Measurements from ENCODE around the gene SLC35G3.
"Not testable (repeated sequence)": the region's sequence is repeated elsewhere in the genome, so short reads cannot be mapped to it uniquely, and the experiment has no call there.

SLC35G3 gene

DNA sequence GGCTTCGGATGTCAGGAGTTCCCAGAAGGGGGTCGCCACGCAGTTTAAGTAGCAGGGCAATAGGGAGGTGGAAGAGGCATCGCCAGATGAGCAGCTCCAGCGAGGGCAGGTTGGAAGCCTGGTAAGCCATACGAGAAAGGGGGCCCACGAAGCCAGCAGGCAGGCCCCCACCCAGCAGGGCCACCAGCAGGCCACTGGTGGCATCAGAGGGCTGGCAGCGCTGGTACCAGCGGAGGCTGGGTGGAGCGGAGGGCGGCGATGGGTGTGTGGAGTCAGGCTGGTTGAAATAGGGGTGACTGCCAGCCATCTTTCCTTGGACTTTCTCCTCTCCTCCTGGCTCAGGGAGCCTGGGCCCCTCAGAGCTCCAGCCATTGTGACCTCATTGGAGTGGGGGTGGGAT lies at the start of gene SLC35G3:
TSS of gene SLC35G3 (minus strand) at position 393 of the 400 bp plus-strand sequence. CDS start at position 307, 86 bp downstream.
- not testable (repeated sequence) for DNase-seq

DNA sequence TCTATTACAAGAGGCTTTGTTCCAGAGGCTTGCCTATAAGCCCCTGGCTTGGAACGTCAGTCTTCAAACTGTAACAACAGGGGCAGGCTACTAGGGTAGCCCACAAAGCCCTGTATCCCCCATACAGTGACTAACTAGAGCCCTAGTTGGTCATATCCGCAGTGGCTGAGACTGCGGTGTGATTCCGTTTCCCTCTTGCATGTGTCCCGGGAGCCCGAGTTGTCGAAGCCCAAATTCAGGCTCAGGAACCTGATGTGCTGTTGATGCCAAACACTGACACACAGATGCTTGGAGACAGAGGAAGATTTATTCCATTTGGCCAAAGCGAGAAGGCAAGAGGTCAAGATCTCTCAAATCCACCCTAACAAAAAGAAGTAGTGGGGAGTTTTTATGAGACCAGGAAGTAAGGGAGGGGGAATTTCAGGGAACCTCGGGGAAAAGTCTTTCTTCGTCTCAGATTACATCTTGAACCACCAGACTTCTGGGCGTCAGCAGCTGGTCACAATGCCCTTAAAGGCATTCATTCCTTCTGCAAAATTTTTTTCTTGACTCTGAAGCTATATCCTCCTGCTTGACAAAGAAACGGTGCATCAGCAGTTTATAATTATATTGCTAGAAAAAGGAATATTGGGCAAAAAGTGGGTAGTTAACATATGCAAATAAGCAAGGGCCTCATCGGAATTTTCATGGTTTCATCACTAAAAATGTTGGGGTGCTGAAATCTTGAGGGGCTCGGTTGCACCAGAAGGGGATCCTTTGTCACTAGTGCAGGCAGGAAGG lies 49.6 kb upstream of the SLC35G3 start:
- no peak for DNase-seq

DNA sequence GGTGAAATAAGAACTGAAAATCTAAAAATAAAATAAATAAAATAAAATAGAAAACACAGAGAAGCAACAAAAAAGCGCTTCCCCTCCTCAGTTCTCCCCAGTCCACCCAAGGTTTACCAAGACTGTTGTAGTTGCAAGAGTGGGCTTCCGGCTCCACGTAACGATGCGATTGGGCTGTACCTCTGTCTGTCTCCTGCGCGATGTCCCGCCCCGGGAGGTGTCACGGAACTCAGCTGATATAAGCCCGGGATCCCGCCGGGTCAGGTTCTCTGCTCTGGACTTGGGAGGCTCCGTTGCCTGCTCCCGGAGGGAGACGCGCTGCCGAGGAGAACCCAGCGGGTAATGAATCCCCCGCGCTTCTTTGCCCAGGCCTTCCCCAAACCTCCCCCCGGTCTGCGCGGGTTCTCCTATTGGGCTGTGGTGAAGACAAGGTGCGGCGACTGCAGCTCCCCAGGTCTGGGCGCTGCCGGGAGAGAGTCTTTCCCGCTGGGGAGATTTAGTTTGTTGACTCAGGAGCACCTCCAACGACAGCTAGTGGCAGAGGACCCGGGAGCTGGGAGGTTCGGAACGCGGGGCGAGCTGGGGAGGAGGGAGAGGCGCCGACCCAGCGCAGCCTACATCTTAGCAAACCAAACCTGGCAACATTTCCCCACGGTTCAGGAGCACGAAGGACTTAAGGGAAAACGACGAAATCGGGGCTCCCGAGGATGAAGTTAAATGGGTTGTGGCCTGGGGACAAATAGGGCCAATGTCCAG lies 48.8 kb upstream of the SLC35G3 start, which contains the start of gene SLFN5:
TSS of gene SLFN5 (plus strand) at position 268 of the 756 bp plus-strand sequence. CDS start 15,619 bp downstream, outside the sequence.
- peak; percentile 26 for DNase-seq

DNA sequence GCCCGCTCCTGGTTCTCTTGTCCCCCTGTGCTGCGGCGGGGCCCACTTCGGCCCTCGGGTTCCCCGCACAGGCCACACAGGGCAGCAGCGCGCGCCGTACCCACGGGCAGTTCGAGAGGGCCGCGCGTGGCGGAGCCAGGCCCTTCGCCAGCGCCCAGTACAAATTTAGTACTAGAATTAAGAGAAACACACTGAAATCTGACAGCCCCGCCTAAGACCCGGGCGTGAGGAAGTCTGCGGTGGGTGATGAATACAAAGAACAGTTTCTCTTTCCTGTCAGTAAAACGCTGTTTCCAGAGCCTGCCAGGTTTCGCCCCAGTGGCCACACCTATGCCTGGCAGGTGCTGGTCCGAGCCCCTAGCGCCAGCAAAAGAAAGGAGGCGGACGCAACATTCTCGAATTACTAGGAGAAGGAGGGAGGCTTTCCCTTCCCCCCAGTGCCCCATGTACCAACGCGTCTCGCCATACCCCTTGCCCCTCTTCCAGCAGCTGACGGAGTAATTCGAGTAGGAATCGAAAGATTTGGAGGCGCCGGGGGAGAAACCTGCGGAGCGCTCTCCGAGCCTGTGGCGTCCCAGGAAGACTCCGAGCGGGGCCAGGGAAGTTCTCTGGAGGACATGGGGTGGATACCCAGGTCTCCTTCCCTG lies 48.1 kb upstream of the SLC35G3 start:
- DNase-seq = peak; percentile 15

DNA sequence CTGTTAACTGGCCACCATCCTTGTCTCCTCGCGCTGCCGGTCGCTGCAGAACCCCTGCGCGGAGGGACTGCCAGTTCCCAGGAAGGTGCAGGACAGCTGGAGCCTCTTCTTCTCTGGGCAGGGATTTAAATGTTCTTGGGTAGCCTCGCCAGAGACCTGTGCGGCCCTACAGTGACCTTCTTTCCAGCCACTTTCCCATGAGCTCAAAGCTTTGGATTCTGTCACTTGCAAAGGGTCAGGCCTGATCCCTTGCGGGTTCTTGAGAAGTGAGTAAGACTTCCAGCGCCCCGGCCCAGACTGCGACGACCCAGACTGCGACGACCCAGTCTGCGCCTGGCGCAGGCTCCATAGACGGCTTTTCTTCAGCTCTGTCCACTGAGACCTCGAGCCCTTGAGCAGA lies 47.3 kb upstream of the SLC35G3 start:
- no peak for DNase-seq

DNA sequence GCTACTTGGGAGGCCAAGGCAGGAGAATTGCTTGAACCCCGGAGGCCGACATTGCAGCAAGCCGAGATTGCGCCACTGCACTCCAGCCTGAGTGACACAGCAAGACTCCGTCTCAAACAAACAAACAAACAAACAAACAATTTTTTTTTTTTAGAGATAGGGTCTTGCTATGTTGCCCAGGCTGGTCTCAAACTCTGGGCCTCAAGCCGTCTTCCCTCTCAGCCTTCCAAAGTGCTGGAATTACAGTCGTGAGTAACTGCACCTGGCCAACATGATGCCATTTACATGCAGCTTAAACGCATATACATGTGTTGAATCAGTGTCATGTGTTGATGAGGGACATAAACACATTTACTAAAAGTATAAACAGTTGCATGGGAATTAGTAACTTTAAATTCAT lies 46.7 kb upstream of the SLC35G3 start:
- DNase-seq = no peak

DNA sequence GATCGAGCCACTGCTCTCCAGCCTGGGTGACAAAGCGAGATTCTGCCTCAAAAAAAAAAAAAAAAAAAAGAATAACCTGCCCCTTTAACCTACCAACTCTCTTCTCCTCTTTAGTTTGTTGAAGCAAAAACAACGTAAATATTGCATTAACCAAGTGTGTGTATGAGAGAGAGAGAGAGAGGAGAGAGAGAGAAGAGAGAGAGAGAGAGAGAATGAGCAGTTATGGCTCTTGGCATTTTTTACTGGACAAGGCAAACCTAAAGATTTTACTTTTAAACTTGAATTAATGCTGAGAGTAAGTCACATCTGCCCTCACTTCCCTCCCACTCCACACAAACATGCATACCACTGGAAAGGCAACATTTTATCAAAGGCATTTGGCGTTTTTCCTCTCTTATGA lies 45.6 kb upstream of the SLC35G3 start:
- no peak for DNase-seq

DNA sequence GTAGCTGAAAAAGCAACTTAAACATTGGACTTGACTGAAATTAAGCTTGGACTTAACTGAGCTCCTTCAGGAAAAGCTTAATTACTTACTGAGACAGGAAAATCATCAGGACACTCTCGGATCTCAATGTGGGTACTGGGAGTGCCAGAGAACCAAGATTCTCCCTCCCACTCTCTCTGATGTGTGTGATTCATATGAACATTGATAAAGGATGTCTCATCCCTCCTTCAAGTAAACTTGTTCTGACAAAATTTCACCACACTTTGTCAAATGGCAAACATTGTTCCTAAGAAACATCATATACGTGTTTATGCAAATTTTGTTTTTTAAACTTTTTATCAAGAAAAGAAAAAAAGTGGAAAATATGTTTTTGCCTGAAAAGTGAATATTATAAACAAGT lies 44.6 kb upstream of the SLC35G3 start:
- no peak for DNase-seq

DNA sequence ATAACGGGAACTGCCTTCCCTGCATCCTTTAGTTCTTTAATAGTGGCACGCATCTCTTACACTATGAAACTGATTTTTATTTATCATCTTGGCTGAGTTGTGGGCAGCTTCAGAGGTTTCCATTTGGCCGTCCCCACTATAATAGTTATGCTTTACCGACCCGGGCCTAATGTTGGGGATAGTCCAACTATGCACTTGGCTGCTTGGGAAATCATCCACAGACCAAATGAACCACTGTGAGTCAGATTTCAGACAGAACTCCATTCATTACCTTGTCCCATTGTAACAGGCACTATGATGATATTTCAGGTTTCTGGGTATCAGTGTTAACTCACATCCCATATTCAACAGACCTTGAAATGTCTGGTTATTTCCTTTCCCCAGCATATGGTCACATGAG lies 42.6 kb upstream of the SLC35G3 start:
- no peak for DNase-seq

DNA sequence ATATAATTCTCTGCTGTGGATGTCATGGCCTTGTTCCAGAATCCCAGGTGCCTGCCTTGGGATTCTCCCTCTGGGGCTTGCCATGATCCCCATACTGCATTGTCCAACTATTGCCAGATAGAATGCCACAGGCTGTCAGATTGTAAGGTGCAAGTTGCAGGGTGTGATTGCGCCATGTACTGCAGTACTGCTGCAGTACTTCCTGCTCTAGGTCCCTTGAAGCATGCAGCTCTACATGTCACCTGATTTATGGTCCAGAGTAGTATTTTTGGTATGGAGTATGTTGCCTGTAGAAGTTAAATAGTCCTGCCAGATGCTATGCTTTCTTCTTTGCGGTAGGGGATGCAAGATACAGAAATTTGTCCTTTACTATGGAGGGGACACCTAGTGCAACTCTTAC lies 41.7 kb upstream of the SLC35G3 start:
- no peak for DNase-seq

DNA sequence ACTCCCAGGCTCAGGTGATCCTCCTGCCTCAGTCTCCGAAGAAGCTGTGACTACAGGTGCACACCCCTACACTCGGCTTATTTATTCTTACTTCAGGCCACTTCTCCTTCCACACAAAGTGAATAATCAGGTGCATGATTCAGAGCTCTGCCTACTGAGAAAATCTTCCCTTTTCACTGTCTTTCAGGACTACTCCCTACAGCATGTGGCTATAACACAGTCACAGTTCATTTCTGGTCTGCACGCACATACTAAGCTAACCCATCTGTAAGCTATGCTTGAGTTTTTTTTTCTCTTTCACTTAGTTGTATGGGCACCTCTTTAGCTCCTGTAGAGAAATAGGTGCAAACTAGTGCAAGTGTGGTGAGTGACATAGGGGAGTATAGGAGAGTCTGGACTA lies 41.1 kb upstream of the SLC35G3 start:
- DNase-seq = no peak

DNA sequence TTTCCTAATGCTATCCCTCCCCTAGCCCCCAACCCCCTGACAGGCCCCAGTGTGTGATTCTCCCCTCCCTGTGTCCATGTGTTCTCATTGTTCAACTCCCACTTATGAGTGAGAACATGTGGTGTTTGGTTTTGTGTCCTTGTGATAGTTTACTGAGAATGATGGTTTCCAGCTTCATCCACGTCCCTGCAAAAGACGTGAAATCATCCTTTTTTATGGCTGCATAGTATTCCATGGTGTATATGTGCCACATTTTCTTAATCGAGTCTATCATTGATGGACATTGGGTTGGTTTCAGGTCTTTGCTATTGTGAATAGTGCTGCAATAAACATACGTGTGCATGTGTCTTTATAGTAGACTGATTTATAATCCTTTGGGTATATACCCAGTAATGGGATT lies 40.1 kb upstream of the SLC35G3 start:
- DNase-seq = not testable (repeated sequence)

DNA sequence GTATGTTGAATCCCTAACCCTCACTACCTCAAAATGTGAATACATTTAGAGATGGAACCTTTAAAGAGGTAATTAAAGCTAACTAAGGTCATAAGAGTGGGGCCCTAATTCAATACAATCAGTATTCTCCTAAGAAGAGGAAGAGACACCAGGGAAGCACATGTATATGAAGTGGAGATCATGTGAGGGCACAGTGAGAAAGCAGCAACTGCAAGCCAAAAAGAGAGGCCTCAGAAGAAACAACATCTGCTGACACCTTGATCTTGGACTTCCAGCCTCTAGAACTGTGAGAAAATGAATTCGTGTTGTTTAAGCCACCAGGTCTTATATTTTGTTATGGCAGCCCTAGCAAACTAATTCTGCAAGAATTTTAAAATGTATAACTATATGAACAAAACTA lies 35.4 kb upstream of the SLC35G3 start:
- DNase-seq = no peak

DNA sequence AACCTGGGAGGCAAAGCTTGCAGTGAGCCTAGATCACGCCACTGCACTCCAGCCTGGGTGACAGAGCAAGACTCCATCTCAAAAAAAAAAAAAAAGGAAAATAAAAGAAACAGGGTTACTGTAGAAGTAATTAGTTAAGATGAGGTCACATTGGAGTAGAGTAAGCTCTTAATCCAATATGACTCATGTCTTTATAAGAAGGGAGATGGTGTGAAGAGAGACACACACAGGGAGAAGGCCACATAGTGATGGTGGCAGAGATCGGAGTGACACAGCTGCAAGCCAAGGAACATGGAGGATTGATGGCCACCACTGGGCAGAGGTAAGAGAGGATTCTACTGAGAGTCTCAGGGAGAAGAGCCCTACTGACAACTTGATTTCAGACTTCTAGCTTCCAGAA lies 33.4 kb upstream of the SLC35G3 start:
- DNase-seq = no peak

DNA sequence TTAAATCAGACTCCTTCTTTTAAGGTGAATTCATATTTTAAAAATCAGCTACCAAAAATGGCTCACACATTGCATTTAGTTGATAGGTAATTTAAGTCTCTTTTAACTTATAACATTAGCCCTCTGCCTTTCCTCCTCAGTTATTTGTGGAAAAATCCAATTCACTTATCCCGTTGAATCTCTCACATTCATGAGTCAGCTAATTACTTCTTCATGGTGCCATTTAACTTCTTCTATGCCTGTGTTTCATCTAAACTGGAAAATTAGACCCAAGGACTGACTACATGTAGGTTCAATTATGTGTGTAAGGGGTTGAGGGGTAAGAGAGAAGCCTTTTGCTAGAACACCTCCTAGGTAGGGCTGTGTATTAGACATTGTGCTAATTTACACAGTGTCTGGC lies 30.2 kb upstream of the SLC35G3 start:
- DNase-seq = no peak

DNA sequence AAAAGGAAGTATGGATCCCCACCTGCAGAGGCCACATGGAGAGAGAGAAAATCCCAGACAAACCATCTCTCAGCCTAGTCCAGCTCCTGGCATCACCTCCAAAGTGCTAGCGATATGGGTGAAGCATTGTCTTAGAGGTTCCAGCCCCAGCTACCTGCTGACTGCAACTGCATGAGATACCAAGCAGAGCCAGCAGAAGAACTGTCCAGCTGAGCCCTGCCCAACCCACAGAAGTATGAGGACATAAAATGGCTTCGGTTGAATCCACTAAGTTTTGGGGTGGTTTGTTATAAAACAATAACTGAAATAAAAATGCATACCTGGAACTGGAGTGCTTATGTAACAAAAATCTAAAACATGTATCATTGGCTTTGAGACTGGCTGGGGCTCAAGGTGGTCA lies 28.3 kb upstream of the SLC35G3 start:
- no peak for DNase-seq

DNA sequence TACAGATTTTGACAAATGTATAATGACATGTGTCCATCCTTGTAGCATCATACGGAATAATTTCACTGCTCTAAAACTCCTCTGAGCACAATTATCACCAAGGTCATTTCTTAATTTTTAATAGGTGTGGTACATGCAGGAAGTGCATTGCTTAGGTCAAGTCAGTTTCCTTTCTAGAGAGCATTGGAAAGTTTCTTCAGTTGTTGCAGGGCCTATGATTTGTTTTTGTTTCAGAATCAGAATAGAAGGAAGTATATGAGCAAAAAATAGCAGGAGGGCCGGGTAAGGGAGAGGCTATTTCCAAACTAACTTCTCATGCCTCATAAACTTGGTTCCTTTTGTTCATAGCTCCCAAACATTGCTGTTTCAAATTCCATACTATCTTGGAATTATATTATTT lies 24.7 kb upstream of the SLC35G3 start:
- DNase-seq = no peak

DNA sequence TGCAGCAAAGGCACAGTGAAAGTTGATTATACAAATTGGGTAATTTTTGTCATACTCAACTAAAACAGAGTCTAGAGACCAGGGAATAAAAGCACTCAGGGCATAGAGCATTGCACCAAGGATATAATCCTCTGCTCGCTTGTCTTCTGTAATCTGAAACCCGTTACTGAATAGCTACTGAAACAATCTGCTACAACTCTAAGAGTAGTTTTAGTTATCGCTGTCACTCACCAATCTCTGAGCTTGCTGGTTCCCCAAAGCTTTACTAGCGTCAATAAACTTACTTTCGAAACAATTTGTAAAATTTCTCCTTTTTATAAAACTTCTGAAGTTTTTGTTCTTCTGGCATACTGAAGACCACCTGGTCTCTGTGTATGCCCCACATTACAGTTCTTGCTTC lies 22.9 kb upstream of the SLC35G3 start:
- peak; percentile 10 for DNase-seq

DNA sequence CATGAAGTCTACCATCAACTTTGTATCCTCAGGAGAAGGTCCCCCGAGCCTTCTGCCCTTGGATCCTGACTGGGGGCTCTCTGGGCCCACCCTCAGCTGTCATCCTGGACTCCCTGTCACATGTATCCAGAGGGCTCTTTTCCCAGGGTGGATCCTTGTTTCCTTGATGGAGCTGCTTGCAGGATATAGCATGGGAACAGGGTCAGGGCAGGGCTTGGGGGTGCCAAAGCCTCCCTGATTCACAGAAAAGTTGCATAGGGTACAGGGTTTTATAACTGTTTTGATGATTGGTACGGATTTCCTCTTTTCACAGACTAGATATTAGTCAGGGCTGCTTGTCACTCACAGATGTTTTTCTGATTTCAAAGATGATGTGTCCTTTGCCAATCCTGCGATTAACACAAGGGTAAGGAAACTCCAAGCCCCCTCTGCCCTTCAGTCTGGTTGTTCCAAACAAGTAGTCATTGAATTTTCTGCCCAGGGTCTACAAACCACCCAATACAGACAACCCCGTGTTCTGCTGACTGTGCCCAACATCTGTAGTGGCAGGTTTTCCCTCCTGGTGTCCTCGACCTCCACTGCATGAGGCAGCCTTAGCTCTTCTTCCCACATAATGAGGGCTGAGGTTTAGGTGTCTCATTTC lies 20.6 kb upstream of the SLC35G3 start:
- no peak for DNase-seq

DNA sequence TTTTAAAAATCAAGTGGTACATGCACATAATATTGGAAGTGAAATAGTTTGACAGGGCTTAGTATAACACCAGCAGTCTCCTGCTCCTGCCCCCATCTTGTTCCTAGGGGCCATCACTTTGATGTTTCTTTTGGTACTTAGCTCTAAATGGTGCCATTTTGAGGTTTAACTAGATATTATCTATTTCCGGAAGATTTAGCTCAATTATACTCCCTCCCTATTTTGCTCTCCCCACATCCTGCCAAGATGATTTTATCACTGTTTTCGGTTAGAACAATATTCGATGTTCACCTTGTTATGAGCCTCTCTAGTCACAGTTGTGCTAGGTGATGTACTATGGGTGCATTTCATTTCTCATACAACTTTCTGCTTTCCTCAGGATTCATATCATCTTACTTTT lies 20.0 kb upstream of the SLC35G3 start:
- DNase-seq = no peak

DNA sequence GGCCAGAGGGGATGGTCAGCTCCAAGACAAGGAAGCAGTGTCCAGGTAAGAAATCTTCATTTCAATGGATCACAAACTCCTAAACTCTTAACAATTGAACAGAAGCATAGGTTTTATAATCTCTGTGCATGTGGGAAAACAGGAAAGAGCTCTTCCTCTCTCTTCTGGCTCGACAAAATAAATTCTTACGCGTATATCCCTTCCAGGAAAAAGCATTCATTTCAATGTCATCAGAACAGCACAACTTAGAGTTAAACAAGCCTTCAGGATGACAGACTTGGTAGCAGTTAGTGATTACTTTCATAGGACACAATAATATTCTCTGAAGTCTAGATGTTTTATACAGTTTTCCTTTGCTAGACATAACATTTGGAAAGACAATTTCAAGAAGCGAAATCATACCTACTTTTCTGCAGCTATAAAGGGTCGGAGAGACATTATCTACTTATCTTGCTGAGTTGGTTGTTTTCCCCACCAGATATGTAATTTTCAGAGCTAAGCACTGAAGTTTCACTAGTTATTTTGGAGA lies 19.3 kb upstream of the SLC35G3 start:
- DNase-seq = no peak

DNA sequence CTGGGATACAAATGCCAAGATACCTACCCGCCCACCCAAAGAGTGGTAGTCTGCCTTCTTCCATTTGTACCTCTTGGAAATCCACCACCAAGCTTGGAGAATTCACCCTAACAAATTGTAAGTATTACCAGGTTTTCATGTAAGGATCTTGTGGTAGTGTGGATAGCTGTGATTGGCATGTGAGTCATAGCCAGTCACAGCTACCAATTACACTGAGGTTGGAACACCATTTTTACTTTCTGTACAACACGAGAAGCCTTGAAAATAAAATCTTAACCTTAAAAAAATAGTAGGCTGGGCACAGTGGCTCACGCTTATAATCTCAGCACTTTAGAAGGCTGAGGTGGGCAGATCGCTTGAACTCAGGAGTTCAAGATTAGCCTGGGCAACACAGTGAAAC lies 18.5 kb upstream of the SLC35G3 start:
- DNase-seq = no peak

DNA sequence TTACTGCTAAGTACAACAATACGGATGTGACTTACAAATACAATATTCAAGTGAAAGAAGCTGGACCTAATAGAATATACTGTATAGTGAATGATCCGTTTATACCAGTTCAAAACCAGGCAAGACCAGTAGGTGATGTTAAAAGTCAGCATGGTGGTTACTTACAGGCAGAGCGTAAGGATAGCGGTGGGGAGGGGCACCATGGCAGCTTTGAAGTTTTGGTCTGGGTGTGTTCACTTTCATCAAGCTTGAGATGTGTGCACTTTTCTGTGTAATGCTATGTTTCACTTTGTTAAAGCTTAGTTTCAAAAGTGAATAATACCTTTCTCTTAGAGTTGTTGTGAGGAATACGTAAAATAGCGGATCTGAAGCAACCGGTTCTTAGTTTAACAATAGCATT lies 16.5 kb upstream of the SLC35G3 start:
- DNase-seq = no peak
